Stomach (tissue), 4 donors: ENCODE data around the gene SRGAP2C.
"Not testable (repeated sequence)": the region's sequence is repeated elsewhere in the genome, so short reads cannot be mapped to it uniquely, and the experiment has no call there.

ENCODE experiments used
- EP300 ChIP-seq: sonication (generic); formaldehyde crosslinking; IDR thresholded peaks from one replicate; pipeline ENCODE4 v1.6.1; 2017; ENCODE audit warnings: antibody characterized with exemption
- POLR2A ChIP-seq, 4 donors: fragments of 450-650 bp; IDR thresholded peaks; one replicate each; pipeline ENCODE4 v1.6.1; 2016; ENCODE audit warnings: antibody characterized with exemption in 4 of 4, control low read depth in 2 of 4, mild to moderate bottlenecking in 1 of 4, moderate library complexity in 1 of 4
- POLR2AphosphoS5 ChIP-seq, 3 donors: sonication (generic); formaldehyde crosslinking; IDR thresholded peaks; one replicate each; pipeline ENCODE4 v1.6.1; 2016; ENCODE audit warnings: antibody characterized with exemption in 3 of 3
- TF ChIP-seq, protein P1 (sequence below), 7 experiments: fragments of 450-650 bp in 4 of 7; fragments of 200-600 bp in 3 of 7; sonication (generic) in 3 of 7; IDR thresholded peaks; one replicate each; pipeline ENCODE4 v1.5.1; 2016 to 2019; ENCODE audit warnings: antibody characterized with exemption in 7 of 7, control low read depth in 2 of 7, mild to moderate bottlenecking in 1 of 7

DNA sequence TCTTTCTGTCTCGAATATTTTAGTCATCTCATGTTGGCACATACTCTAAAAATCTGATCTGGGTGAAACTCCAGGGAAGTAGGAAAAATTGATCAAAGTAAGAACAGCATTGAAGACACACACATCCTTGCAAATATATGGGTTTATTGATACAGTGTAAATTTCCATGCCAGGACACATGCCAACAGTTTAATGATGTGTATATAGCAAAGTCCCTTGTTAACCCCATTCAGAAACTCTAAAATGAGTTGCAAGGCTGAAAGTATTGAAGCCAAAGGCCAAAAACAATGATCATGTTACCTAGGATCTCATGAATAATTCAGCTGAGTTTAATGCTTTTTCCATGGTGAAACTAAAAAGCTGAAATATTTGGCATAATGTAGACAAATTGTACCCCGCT lies 61.6 kb downstream of the SRGAP2C start:
- TF ChIP-seq POLR2A (IDR thresholded peaks at IDR 0.05); EP300; POLR2AphosphoS5 (IDR thresholded peaks at IDR 0.05): not testable (repeated sequence)
- TF ChIP-seq, protein P1, sequence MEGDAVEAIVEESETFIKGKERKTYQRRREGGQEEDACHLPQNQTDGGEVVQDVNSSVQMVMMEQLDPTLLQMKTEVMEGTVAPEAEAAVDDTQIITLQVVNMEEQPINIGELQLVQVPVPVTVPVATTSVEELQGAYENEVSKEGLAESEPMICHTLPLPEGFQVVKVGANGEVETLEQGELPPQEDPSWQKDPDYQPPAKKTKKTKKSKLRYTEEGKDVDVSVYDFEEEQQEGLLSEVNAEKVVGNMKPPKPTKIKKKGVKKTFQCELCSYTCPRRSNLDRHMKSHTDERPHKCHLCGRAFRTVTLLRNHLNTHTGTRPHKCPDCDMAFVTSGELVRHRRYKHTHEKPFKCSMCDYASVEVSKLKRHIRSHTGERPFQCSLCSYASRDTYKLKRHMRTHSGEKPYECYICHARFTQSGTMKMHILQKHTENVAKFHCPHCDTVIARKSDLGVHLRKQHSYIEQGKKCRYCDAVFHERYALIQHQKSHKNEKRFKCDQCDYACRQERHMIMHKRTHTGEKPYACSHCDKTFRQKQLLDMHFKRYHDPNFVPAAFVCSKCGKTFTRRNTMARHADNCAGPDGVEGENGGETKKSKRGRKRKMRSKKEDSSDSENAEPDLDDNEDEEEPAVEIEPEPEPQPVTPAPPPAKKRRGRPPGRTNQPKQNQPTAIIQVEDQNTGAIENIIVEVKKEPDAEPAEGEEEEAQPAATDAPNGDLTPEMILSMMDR (IDR thresholded peaks at IDR 0.05) = not testable (repeated sequence)
